Measurements from ENCODE around the gene APCDD1L.

APCDD1L gene

DNA sequence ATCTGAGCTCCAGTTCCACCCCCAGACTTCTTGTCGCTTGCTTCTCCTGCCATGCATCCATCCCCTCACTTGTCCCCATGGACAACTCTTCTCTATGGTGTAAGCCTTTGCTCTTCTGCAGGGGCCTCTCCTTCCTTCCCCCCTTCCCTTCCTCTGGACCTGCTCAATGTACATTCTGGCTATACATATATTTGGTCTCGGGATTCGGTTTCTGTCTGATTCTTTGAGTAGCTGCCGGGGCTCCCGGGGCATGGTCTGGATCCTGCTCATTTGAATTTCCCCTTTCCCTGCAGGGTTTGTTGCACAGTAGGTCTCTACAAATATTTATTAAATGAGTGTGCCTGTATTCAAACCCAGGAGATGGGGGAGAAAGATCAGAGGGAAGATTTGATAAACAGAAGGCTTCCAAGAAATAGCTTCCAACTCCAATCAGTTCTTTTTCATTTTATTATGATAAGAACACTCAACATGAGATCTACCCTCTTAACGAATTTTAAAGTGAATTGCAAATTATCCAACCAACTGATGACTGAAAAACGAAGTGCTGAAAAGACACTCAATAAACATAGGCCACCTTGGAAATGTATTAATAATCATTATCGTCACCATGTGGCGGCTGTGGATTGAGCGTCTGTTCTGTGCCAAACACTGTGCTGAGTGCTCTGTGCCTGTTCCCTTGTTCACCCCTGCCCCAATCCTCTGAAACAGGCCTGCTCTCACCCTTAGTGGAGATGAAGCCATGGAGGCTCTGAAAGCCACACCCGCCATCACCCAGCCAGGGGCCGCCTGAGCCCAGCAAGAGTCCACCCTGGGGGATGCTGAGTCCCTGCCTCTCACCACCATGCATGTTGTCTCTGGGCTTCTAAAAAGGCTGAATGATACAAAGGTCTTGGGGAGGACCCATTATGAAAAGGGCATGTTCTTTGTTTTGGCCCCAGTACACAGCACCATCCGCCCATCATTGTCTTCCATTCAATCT lies 34.3 kb upstream of the APCDD1L start:
- peaks cover 3% of the 10 kb centered on the region for H3K27me3 ChIP-seq (ENCODE audit: insufficient read depth, poor library complexity, severe bottlenecking)
- H3K4me3 ChIP-seq (replicated peaks; ENCODE audit: insufficient read depth, low read length): no peak overlapping the region
- no peak for DNase-seq (ENCODE audit: low read depth in 1 of 2, low spot score in 1 of 2)
- H3K27ac ChIP-seq (replicated peaks): no peak overlapping the region
- TF ChIP-seq, protein P1, sequence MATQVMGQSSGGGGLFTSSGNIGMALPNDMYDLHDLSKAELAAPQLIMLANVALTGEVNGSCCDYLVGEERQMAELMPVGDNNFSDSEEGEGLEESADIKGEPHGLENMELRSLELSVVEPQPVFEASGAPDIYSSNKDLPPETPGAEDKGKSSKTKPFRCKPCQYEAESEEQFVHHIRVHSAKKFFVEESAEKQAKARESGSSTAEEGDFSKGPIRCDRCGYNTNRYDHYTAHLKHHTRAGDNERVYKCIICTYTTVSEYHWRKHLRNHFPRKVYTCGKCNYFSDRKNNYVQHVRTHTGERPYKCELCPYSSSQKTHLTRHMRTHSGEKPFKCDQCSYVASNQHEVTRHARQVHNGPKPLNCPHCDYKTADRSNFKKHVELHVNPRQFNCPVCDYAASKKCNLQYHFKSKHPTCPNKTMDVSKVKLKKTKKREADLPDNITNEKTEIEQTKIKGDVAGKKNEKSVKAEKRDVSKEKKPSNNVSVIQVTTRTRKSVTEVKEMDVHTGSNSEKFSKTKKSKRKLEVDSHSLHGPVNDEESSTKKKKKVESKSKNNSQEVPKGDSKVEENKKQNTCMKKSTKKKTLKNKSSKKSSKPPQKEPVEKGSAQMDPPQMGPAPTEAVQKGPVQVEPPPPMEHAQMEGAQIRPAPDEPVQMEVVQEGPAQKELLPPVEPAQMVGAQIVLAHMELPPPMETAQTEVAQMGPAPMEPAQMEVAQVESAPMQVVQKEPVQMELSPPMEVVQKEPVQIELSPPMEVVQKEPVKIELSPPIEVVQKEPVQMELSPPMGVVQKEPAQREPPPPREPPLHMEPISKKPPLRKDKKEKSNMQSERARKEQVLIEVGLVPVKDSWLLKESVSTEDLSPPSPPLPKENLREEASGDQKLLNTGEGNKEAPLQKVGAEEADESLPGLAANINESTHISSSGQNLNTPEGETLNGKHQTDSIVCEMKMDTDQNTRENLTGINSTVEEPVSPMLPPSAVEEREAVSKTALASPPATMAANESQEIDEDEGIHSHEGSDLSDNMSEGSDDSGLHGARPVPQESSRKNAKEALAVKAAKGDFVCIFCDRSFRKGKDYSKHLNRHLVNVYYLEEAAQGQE (IDR thresholded peaks at IDR 0.05; ENCODE audit: insufficient replicate concordance, low read depth): no peak
- TF ChIP-seq CTCF (IDR thresholded peaks at IDR 0.05; ENCODE audit: insufficient read depth, low read length) (no peak), SPI1 (IDR thresholded peaks at IDR 0.05; ENCODE audit: borderline replicate concordance, low read depth) (no peak), POLR2AphosphoS5 (IDR thresholded peaks at IDR 0.05; ENCODE audit: low read depth) (no peak), GABPA (IDR thresholded peaks at IDR 0.05; ENCODE audit: low read depth) (no peak)

GRCh38 chr20:58547623-58548475 lies 32.6 kb upstream of the APCDD1L start:
- Histone ChIP-seq H3K27me3 (ENCODE audit: insufficient read depth, poor library complexity, severe bottlenecking) (peaks cover 3% of the 10 kb centered on the region), H3K4me3 (replicated peaks; ENCODE audit: insufficient read depth, low read length) (no peak overlapping the region), H3K27ac (replicated peaks) (no peak overlapping the region)
- no peak for TF ChIP-seq SPI1 (IDR thresholded peaks at IDR 0.05; ENCODE audit: borderline replicate concordance, low read depth)
- no peak for TF ChIP-seq CTCF (IDR thresholded peaks at IDR 0.05; ENCODE audit: insufficient read depth, low read length)
- TF ChIP-seq, protein P1 (IDR thresholded peaks at IDR 0.05; ENCODE audit: insufficient replicate concordance, low read depth): no peak
- no peak for TF ChIP-seq GABPA (IDR thresholded peaks at IDR 0.05; ENCODE audit: low read depth)
- TF ChIP-seq POLR2AphosphoS5 (IDR thresholded peaks at IDR 0.05; ENCODE audit: low read depth): no peak
- DNase-seq (ENCODE audit: low read depth in 1 of 2, low spot score in 1 of 2): no peak

GRCh38 chr20:58546756-58547622 lies 31.8 kb upstream of the APCDD1L start:
- Histone ChIP-seq H3K27me3 (ENCODE audit: insufficient read depth, poor library complexity, severe bottlenecking) (peaks cover 3% of the 10 kb centered on the region), H3K4me3 (replicated peaks; ENCODE audit: insufficient read depth, low read length) (no peak overlapping the region), H3K27ac (replicated peaks) (no peak overlapping the region)
- no peak for DNase-seq (ENCODE audit: low read depth in 1 of 2, low spot score in 1 of 2)
- TF ChIP-seq SPI1 (IDR thresholded peaks at IDR 0.05; ENCODE audit: borderline replicate concordance, low read depth) (no peak), GABPA (IDR thresholded peaks at IDR 0.05; ENCODE audit: low read depth) (no peak), POLR2AphosphoS5 (IDR thresholded peaks at IDR 0.05; ENCODE audit: low read depth) (no peak), CTCF (IDR thresholded peaks at IDR 0.05; ENCODE audit: insufficient read depth, low read length) (no peak)
- TF ChIP-seq, protein P1 (IDR thresholded peaks at IDR 0.05; ENCODE audit: insufficient replicate concordance, low read depth): no peak

Data from HL-60 (cell line).